H9 (cell line): ENCODE measurements around the gene KCNMB2. TPM values are rescaled to one million over a fixed set of nuclear protein-coding genes. Genes with fewer than 3 reads are reported as not detected.

ENCODE experiments used
- DNase-seq: peaks from one replicate; pipeline ENCODE4 v3.0.0-alpha.2; 2017
- H2AFZ ChIP-seq: one replicate; pipeline ENCODE4 v1.6.1; 2013; ENCODE audit warnings: mild to moderate bottlenecking, low read length, control low read depth, moderate library complexity
- H2AK5ac ChIP-seq: 2 replicates; pipeline ENCODE4 v1.6.1; 2013; ENCODE audit warnings: low read length, control low read depth, mixed read lengths; ENCODE audit not compliant: insufficient read length
- H2BK120ac ChIP-seq: one replicate; pipeline ENCODE4 v1.6.1; 2013; ENCODE audit warnings: low read depth, mild to moderate bottlenecking, low read length, control low read depth, inconsistent platforms; ENCODE audit not compliant: poor library complexity, severe bottlenecking
- H2BK12ac ChIP-seq: 2 replicates; pipeline ENCODE4 v1.6.1; 2013; ENCODE audit warnings: low read length, control low read depth, mixed read lengths, low read depth; ENCODE audit not compliant: insufficient read length
- H2BK15ac ChIP-seq: 2 replicates; pipeline ENCODE4 v1.6.1; 2013; ENCODE audit warnings: low read depth, low read length, control low read depth
- H2BK20ac ChIP-seq: one replicate; pipeline ENCODE4 v1.6.1; 2013; ENCODE audit warnings: low read depth, mild to moderate bottlenecking, low read length, control low read depth, inconsistent platforms; ENCODE audit not compliant: poor library complexity, severe bottlenecking
- H2BK5ac ChIP-seq: 2 replicates; pipeline ENCODE4 v1.6.1; 2013; ENCODE audit warnings: low read length, control low read depth, mixed read lengths; ENCODE audit not compliant: insufficient read length
- H3K14ac ChIP-seq: 2 replicates; pipeline ENCODE4 v1.6.1; 2013; ENCODE audit warnings: low read length, control low read depth; ENCODE audit not compliant: insufficient read depth
- H3K18ac ChIP-seq: 2 replicates; pipeline ENCODE4 v1.6.1; 2013; ENCODE audit warnings: low read depth, mild to moderate bottlenecking, mixed read lengths, low read length, control low read depth; ENCODE audit not compliant: insufficient read length
- H3K23ac ChIP-seq: 2 replicates; pipeline ENCODE4 v1.6.1; 2013; ENCODE audit warnings: low read length, control low read depth, mixed read lengths, low read depth; ENCODE audit not compliant: insufficient read length
- H3K23me2 ChIP-seq: 2 replicates; pipeline ENCODE4 v1.6.1; 2013; ENCODE audit warnings: low read depth, mild to moderate bottlenecking, mixed read lengths, low read length, control low read depth; ENCODE audit not compliant: insufficient read length, poor library complexity, severe bottlenecking
- H3K27ac ChIP-seq: 2 replicates; pipeline ENCODE4 v1.5.1; 2013; ENCODE audit warnings: low read length, control low read depth, mixed read lengths, low read depth; ENCODE audit not compliant: insufficient read length
- H3K27me3 ChIP-seq: 2 replicates; pipeline ENCODE4 v1.6.1; 2013; ENCODE audit warnings: low read length, control low read depth, inconsistent platforms; ENCODE audit not compliant: insufficient read depth
- H3K4ac ChIP-seq: 2 replicates; pipeline ENCODE4 v1.6.1; 2013; ENCODE audit warnings: low read depth, mild to moderate bottlenecking, control low read depth, inconsistent platforms, low read length, moderate library complexity
- H3K4me1 ChIP-seq: 2 replicates; pipeline ENCODE4 v1.6.1; 2013; ENCODE audit warnings: low read length, control low read depth, inconsistent platforms; ENCODE audit not compliant: insufficient read depth
- H3K4me2 ChIP-seq: 2 replicates; pipeline ENCODE4 v1.6.1; 2013; ENCODE audit warnings: low read length, control low read depth, mixed read lengths; ENCODE audit not compliant: insufficient read length, insufficient read depth
- H3K56ac ChIP-seq: 2 replicates; pipeline ENCODE4 v1.6.1; 2013; ENCODE audit warnings: low read depth, mild to moderate bottlenecking, mixed read lengths, low read length, control low read depth; ENCODE audit not compliant: insufficient read length
- H3K79me1 ChIP-seq: 2 replicates; pipeline ENCODE4 v1.6.1; 2013; ENCODE audit warnings: low read depth, mild to moderate bottlenecking, moderate library complexity, low read length, control low read depth, inconsistent platforms; ENCODE audit not compliant: insufficient read depth, poor library complexity, severe bottlenecking
- H3K79me2 ChIP-seq: 2 replicates; pipeline ENCODE4 v1.6.1; 2013; ENCODE audit warnings: low read length, control low read depth, inconsistent platforms; ENCODE audit not compliant: insufficient read depth
- H3K9ac ChIP-seq: 2 replicates; pipeline ENCODE4 v1.6.1; 2013; ENCODE audit warnings: low read length, control low read depth, mixed read lengths; ENCODE audit not compliant: insufficient read length; ENCODE audit errors: extremely low read depth
- H3K9me3 ChIP-seq: one replicate; pipeline ENCODE4 v1.6.1; 2013; ENCODE audit warnings: low read depth, low read length, inconsistent platforms; ENCODE audit not compliant: control insufficient read depth
- H3T11ph ChIP-seq: one replicate; pipeline ENCODE4 v1.6.1; 2013; ENCODE audit warnings: mild to moderate bottlenecking, low read length, control low read depth, inconsistent platforms
- H4K20me1 ChIP-seq: one replicate; pipeline ENCODE4 v1.6.1; 2013; ENCODE audit not compliant: control insufficient read depth, insufficient read length, insufficient read depth
- H4K5ac ChIP-seq: 2 replicates; pipeline ENCODE4 v1.6.1; 2013; ENCODE audit warnings: low read depth, mild to moderate bottlenecking, mixed read lengths, low read length, control low read depth; ENCODE audit not compliant: insufficient read length
- H4K8ac ChIP-seq: replicated peaks from 2 replicates; pipeline ENCODE4 v1.6.1; 2013; ENCODE audit warnings: low read length, control low read depth, mixed read lengths, low read depth; ENCODE audit not compliant: insufficient read length
- H4K91ac ChIP-seq: 2 replicates; pipeline ENCODE4 v1.6.1; 2013; ENCODE audit warnings: low read depth, mild to moderate bottlenecking, moderate library complexity, mixed read lengths, low read length, control low read depth; ENCODE audit not compliant: insufficient read length
- H3K27ac Mint-ChIP-seq, 3 experiments: 2 replicates in 2 of 3; 3 replicates in 1 of 3; pipeline ENCODE4 v1.8.0; 2020 to 2021; ENCODE audit warnings: mixed read lengths in 3 of 3, mild to moderate bottlenecking in 1 of 3, moderate library complexity in 1 of 3
- H3K27me3 Mint-ChIP-seq: 2 replicates; pipeline ENCODE4 v1.8.0; 2021; ENCODE audit warnings: low read depth, mild to moderate bottlenecking, moderate library complexity, mixed read lengths
- H3K36me3 Mint-ChIP-seq, 3 experiments: 2 replicates in 2 of 3; 3 replicates in 1 of 3; pipeline ENCODE4 v1.8.0; 2020 to 2021; ENCODE audit warnings: low read depth in 3 of 3, mixed read lengths in 3 of 3; ENCODE audit not compliant: insufficient read depth in 1 of 3
- H3K4me1 Mint-ChIP-seq, 2 experiments: 2 replicates each; pipeline ENCODE4 v1.8.0; 2020; ENCODE audit warnings: mixed read lengths in 2 of 2
- H3K4me3 Mint-ChIP-seq, 2 experiments: 2 replicates in 1 of 2; 3 replicates in 1 of 2; pipeline ENCODE4 v1.8.0; 2020 to 2021; ENCODE audit warnings: mild to moderate bottlenecking in 2 of 2, mixed read lengths in 2 of 2, moderate library complexity in 1 of 2
- H3K9me3 Mint-ChIP-seq, 2 experiments: 2 replicates in 1 of 2; 3 replicates in 1 of 2; pipeline ENCODE4 v1.8.0; 2020; ENCODE audit warnings: mild to moderate bottlenecking in 2 of 2, mixed read lengths in 2 of 2, moderate library complexity in 1 of 2
- total RNA-seq: library from RNA; stranded (reverse); gene quantifications from 2 replicates; pipeline ENCODE4 v1.2.1, GENCODE V29; 2021
- TF ChIP-seq, protein P1 (sequence below): fragments of 200-600 bp; sonication (generic); conservative IDR thresholded peaks from 3 replicates; pipeline ENCODE4 v1.8.0; 2021; ENCODE audit warnings: antibody characterized with exemption, mild to moderate bottlenecking

The KCNMB2 gene
- total RNA-seq, 1 experiment from 2014 or later: not detected

DNA sequence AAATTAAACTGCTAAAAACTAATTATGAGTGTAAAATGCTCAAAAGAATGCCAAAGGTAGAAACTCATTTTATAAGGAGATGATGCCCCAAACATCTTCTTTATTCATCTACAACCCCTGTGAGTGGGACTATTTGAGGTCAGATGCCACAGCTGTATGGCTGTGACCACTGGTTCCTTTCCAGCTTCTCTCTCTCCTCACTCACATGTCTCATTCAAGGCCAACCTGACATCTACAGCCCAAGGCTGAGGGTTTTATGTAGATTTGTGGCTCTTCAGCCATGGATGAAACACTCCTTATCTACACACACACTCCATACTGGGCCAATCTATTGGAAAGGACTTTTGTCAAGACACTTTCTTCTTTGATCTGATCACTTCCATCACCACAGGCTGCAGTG, 231.3 kb downstream of the KCNMB2 start:
- Histone ChIP-seq H2AFZ (no peak overlapping the region), H3K4ac (no peak overlapping the region), H4K20me1 (no peaks in the 10 kb centered on the region), H3K79me2 (no peaks in the 10 kb centered on the region), H2BK20ac (no peak overlapping the region), H2BK12ac (no peak overlapping the region), H2AK5ac (no peak overlapping the region), H3K79me1 (no peaks in the 10 kb centered on the region), H3K4me1 (no peaks in the 10 kb centered on the region), H3K27ac (no peak overlapping the region), H2BK120ac (no peak overlapping the region), H3K9me3 (no peaks in the 10 kb centered on the region), H3K14ac (no peak overlapping the region), H3K23me2 (no peaks in the 10 kb centered on the region), H3K56ac (no peak overlapping the region), H4K5ac (no peak overlapping the region), H3K23ac (no peak overlapping the region), H3T11ph (no peak overlapping the region), H4K91ac (no peak overlapping the region), H3K18ac (no peak overlapping the region), H3K4me2 (no peak overlapping the region), H2BK15ac (no peak overlapping the region), H3K9ac (no peak overlapping the region), H4K8ac (no peak overlapping the region), H3K27me3 (no peaks in the 10 kb centered on the region), H2BK5ac (no peak overlapping the region)
- TF ChIP-seq, protein P1, sequence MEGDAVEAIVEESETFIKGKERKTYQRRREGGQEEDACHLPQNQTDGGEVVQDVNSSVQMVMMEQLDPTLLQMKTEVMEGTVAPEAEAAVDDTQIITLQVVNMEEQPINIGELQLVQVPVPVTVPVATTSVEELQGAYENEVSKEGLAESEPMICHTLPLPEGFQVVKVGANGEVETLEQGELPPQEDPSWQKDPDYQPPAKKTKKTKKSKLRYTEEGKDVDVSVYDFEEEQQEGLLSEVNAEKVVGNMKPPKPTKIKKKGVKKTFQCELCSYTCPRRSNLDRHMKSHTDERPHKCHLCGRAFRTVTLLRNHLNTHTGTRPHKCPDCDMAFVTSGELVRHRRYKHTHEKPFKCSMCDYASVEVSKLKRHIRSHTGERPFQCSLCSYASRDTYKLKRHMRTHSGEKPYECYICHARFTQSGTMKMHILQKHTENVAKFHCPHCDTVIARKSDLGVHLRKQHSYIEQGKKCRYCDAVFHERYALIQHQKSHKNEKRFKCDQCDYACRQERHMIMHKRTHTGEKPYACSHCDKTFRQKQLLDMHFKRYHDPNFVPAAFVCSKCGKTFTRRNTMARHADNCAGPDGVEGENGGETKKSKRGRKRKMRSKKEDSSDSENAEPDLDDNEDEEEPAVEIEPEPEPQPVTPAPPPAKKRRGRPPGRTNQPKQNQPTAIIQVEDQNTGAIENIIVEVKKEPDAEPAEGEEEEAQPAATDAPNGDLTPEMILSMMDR: no peak
- Mint-ChIP-seq H3K4me1 (peaks cover 11 to 16% of the 10 kb centered on the region in 2 experiments), H3K36me3 (no peaks in the 10 kb centered on the region), H3K4me3 (no peak overlapping the region), H3K9me3 (no peaks in the 10 kb centered on the region), H3K27ac (peak overlapping the region in 1 of 3 experiments; percentile 4; a peak in 1 of 7 replicates), H3K27me3 (no peaks in the 10 kb centered on the region)
- no peak for DNase-seq
